WTC11 (cell line): Measurements from ENCODE around the gene SERTAD4. TPM values are rescaled to one million over a fixed set of nuclear protein-coding genes. Genes with fewer than 3 reads are reported as not detected.

Experiments used
- ATAC-seq: fragments of 200-7000 bp; cut with Tn5 transposase; 2 replicates; pipeline ENCODE4 v1.10.0; 2021; ENCODE audit warnings: mild to moderate bottlenecking, moderate library complexity
- CTCF ChIA-PET: fragments of 300-600 bp; sonication (Branson Sonifier 250); formaldehyde crosslinking; loops from one replicate; lab custom pipeline; 2021; ENCODE audit warnings: antibody characterized with exemption; lab: Charles Lee
- POLR2A ChIA-PET: fragments of 350-600 bp; sonication (Branson Sonifier 250); formaldehyde crosslinking; loops from one replicate; lab custom pipeline; 2021; ENCODE audit warnings: antibody characterized with exemption; lab: Charles Lee
- DNase-seq: peaks from one replicate; pipeline ENCODE4 v3.0.0; 2021; ENCODE audit warnings: low spot score
- H3K27ac Mint-ChIP-seq: 2 replicates; pipeline ENCODE4 v1.8.0; 2021; ENCODE audit warnings: mixed read lengths
- H3K27me3 Mint-ChIP-seq: 2 replicates; pipeline ENCODE4 v1.8.0; 2021; ENCODE audit warnings: low read depth, mild to moderate bottlenecking, moderate library complexity, mixed read lengths
- H3K36me3 Mint-ChIP-seq: 2 replicates; pipeline ENCODE4 v1.8.0; 2021; ENCODE audit warnings: mixed read lengths
- H3K4me1 Mint-ChIP-seq: 2 replicates; pipeline ENCODE4 v1.8.0; 2022; ENCODE audit warnings: mixed read lengths
- H3K4me3 Mint-ChIP-seq: 2 replicates; pipeline ENCODE4 v1.8.0; 2021; ENCODE audit warnings: mild to moderate bottlenecking, moderate library complexity, mixed read lengths
- H3K9me3 Mint-ChIP-seq: 2 replicates; pipeline ENCODE4 v1.8.0; 2021; ENCODE audit warnings: mixed read lengths
- ATF2 ChIP-seq: sonication (generic); formaldehyde crosslinking; IDR thresholded peaks from 2 replicates; pipeline ENCODE4 v1.8.1; 2022; ENCODE audit warnings: low read depth, missing genetic modification reagents, borderline replicate concordance
- ELF4 ChIP-seq: sonication (generic); formaldehyde crosslinking; IDR thresholded peaks from 2 replicates; pipeline ENCODE4 v1.8.1; 2022; ENCODE audit warnings: low read depth, mild to moderate bottlenecking, moderate library complexity, missing genetic modification reagents
- HMGA2 ChIP-seq: fragments of 250-450 bp; sonication (Bioruptor Pico); IDR thresholded peaks from 2 replicates; pipeline ENCODE4 v1.4.0; 2021; ENCODE audit warnings: mild to moderate bottlenecking, moderate library complexity
- MAX ChIP-seq: sonication (generic); formaldehyde crosslinking; IDR thresholded peaks from 2 replicates; pipeline ENCODE4 v1.8.0; 2022; ENCODE audit warnings: mild to moderate bottlenecking, missing genetic modification reagents
- RELA ChIP-seq: sonication (generic); formaldehyde crosslinking; IDR thresholded peaks from 2 replicates; pipeline ENCODE4 v1.8.1; 2022; ENCODE audit warnings: missing genetic modification reagents, mild to moderate bottlenecking, borderline replicate concordance
- SP1 ChIP-seq: sonication (generic); formaldehyde crosslinking; conservative IDR thresholded peaks from 2 replicates; pipeline ENCODE4 v1.8.1; 2022; ENCODE audit warnings: missing genetic modification reagents
- TEAD1 ChIP-seq: sonication (generic); formaldehyde crosslinking; IDR thresholded peaks from 2 replicates; pipeline ENCODE4 v1.8.0; 2022; ENCODE audit warnings: mild to moderate bottlenecking, missing genetic modification reagents
- USF2 ChIP-seq: sonication (generic); formaldehyde crosslinking; IDR thresholded peaks from 2 replicates; pipeline ENCODE4 v1.8.1; 2023; ENCODE audit warnings: mild to moderate bottlenecking, missing genetic modification reagents, moderate library complexity
- ZBTB43 ChIP-seq: sonication (generic); formaldehyde crosslinking; IDR thresholded peaks from 2 replicates; pipeline ENCODE4 v1.8.1; 2023; ENCODE audit warnings: mild to moderate bottlenecking, missing genetic modification reagents
- ZMAT4 ChIP-seq: fragments of 250-450 bp; sonication (Bioruptor Pico); IDR thresholded peaks from 2 replicates; pipeline ENCODE4 v1.9.0; 2021; ENCODE audit warnings: mild to moderate bottlenecking
- ZNF121 ChIP-seq: sonication (generic); formaldehyde crosslinking; IDR thresholded peaks from 2 replicates; pipeline ENCODE4 v1.8.0; 2023; ENCODE audit warnings: missing genetic modification reagents
- ZNF281 ChIP-seq: sonication (generic); formaldehyde crosslinking; IDR thresholded peaks from 2 replicates; pipeline ENCODE4 v1.8.0; 2023; ENCODE audit warnings: mild to moderate bottlenecking, missing genetic modification reagents
- ZNF423 ChIP-seq: fragments of 250-450 bp; sonication (Bioruptor Pico); IDR thresholded peaks from 2 replicates; pipeline ENCODE4 v2.1.2; 2022; ENCODE audit warnings: mild to moderate bottlenecking, moderate library complexity
- total RNA-seq: library from RNA; stranded (reverse); gene quantifications from 3 replicates; pipeline ENCODE4 v1.2.3, GENCODE V29; 2021

The SERTAD4 gene
- total RNA-seq, 1 experiment from 2014 or later: 4.6 TPM

GRCh38 chr1:210250998-210251679 lies 18.5 kb downstream of the SERTAD4 start (continued):
- TF ChIP-seq ZNF281 (CRISPR knock-in tag) (peak; percentile 94), HMGA2 (CRISPR knock-in tag) (no peak), ZBTB43 (0 out of 2 replicates have a peak, but pooled peaks have one; percentile 45), ZNF121 (CRISPR knock-in tag) (no peak), SP1 (CRISPR knock-in tag) (0 out of 2 replicates have a peak, but pooled peaks have one; percentile 13), RELA (CRISPR knock-in tag) (no peak), TEAD1 (CRISPR knock-in tag) (no peak), ZMAT4 (CRISPR knock-in tag) (no peak), USF2 (CRISPR knock-in tag) (no peak), MAX (no peak; the same call in 1 of the 2 replicates), ELF4 (CRISPR knock-in tag) (no peak)

GRCh38 chr1:210251680-210252490 lies 19.3 kb downstream of the SERTAD4 start:
- ChIA-PET CTCF (interaction anchor here (0.6 to 5.0 kb wide), 14 partner anchors 10 to 352 kb away, joined by 3 to 70 read pairs (median 6); no protein-coding TSS in a partner anchor), POLR2A (interaction anchor here (0.7 to 3.2 kb wide), 10 partner anchors 11 to 207 kb away, joined by 3 to 25 read pairs (median 6); partner anchors contain the start of gene SERTAD4)
- Mint-ChIP-seq H3K9me3 (no peaks in the 10 kb centered on the region), H3K4me1 (peaks cover 31% of the 10 kb centered on the region), H3K27me3 (peaks cover 17% of the 10 kb centered on the region), H3K36me3 (no peaks in the 10 kb centered on the region), H3K4me3 (peak overlapping the region; percentile 85), H3K27ac (peak overlapping the region; percentile 97)
- ATAC-seq: peak; percentile 9
- DNase-seq: peak; percentile 40
- 0 out of 2 replicates have a peak, but pooled peaks have one; percentile 98 for TF ChIP-seq ZNF423 (CRISPR knock-in tag)
- TF ChIP-seq ATF2 (CRISPR knock-in tag): no peak
